H1 (cell line): ENCODE measurements around the gene SMYD3. TPM values are rescaled to one million over a fixed set of nuclear protein-coding genes. Genes with fewer than 3 reads are reported as not detected.
A peak's percentile ranks its signal among the peaks of the same experiment; 100 is the strongest.

ENCODE experiments used
- CTCF ChIA-PET: fragments of 300-600 bp; sonication (Branson Sonifier 250); formaldehyde crosslinking; loops from one replicate; lab custom pipeline; 2021; ENCODE audit not compliant: partially characterized antibody; lab: Charles Lee
- POLR2A ChIA-PET: fragments of 300-600 bp; sonication (Branson Sonifier 250); formaldehyde crosslinking; loops from one replicate; lab custom pipeline; 2021; ENCODE audit warnings: inconsistent platforms; ENCODE audit not compliant: partially characterized antibody; lab: Charles Lee
- DNase-seq, 2 experiments: peaks; one replicate each; pipeline versions ENCODE4 v3.0.0 to v3.0.0-alpha.2; 2010 to 2022; ENCODE audit warnings: low spot score in 2 of 2, low read depth in 1 of 2, mixed read lengths in 1 of 2
- FAIRE-seq: peaks from 2 replicates; lab custom pipeline; 2011; peaks lifted over from hg19 to GRCh38; lab: Jason Lieb, UNC
- H2AFZ ChIP-seq: 2 replicates; pipeline ENCODE4 v1.8.1; 2012; ENCODE audit warnings: low read length, inconsistent platforms
- H2AK5ac ChIP-seq: 2 replicates; pipeline ENCODE4 v1.6.1; 2013; ENCODE audit warnings: low read depth, low read length
- H2BK120ac ChIP-seq: replicated peaks from 2 replicates; pipeline ENCODE3; 2013; ENCODE audit warnings: low read depth, low read length, inconsistent platforms
- H2BK12ac ChIP-seq: 2 replicates; pipeline ENCODE4 v1.6.1; 2013; ENCODE audit warnings: low read depth, low read length
- H2BK15ac ChIP-seq: 2 replicates; pipeline ENCODE4 v1.6.1; 2013; ENCODE audit warnings: low read length
- H2BK20ac ChIP-seq: 2 replicates; pipeline ENCODE4 v1.6.1; 2013; ENCODE audit warnings: low read length
- H2BK5ac ChIP-seq: 2 replicates; pipeline ENCODE4 v1.6.1; 2013; ENCODE audit warnings: low read depth, low read length
- H3K14ac ChIP-seq: 2 replicates; pipeline ENCODE4 v1.6.1; 2013; ENCODE audit warnings: inconsistent platforms; ENCODE audit not compliant: insufficient read length
- H3K18ac ChIP-seq: 2 replicates; pipeline ENCODE4 v1.6.1; 2013; ENCODE audit warnings: low read length; ENCODE audit errors: extremely low read depth
- H3K23ac ChIP-seq: 2 replicates; pipeline ENCODE4 v1.6.1; 2013; ENCODE audit warnings: inconsistent platforms; ENCODE audit not compliant: insufficient read length
- H3K23me2 ChIP-seq: 2 replicates; pipeline ENCODE4 v1.6.1; 2013; ENCODE audit warnings: low read depth, low read length
- H3K27ac ChIP-seq: 2 replicates; pipeline ENCODE4 v1.6.1; 2011; ENCODE audit warnings: low read depth, low read length, inconsistent platforms
- H3K27me3 ChIP-seq, 4 experiments: replicated peaks in 1 of 4; 1 replicate in 1 of 4; 2 replicates in 3 of 4; pipeline versions ENCODE4 v1.6.1 to v1.8.1; 2011 to 2013; ENCODE audit warnings: low read length in 3 of 4, mild to moderate bottlenecking in 3 of 4, inconsistent platforms in 2 of 4, mixed read lengths in 2 of 4, moderate library complexity in 1 of 4; ENCODE audit not compliant: control insufficient read depth in 3 of 4, insufficient read depth in 3 of 4; ENCODE audit errors: extremely low read depth in 1 of 4
- H3K36me3 ChIP-seq, 4 experiments: 2 replicates each; pipeline versions ENCODE4 v1.6.1 to v1.8.1; 2011 to 2013; ENCODE audit warnings: mild to moderate bottlenecking in 4 of 4, low read length in 3 of 4, moderate library complexity in 2 of 4, control low read depth in 1 of 4, inconsistent platforms in 1 of 4; ENCODE audit not compliant: insufficient read depth in 4 of 4, control insufficient read depth in 2 of 4
- H3K4ac ChIP-seq: replicated peaks from 2 replicates; pipeline ENCODE3; 2013; ENCODE audit warnings: low read length, low read depth, mixed read lengths, inconsistent platforms; ENCODE audit not compliant: insufficient read length
- H3K4me1 ChIP-seq, 4 experiments: replicated peaks in 1 of 4; 1 replicate in 1 of 4; 2 replicates in 3 of 4; pipeline versions ENCODE4 v1.6.1 to v1.8.1; 2011 to 2013; ENCODE audit warnings: low read length in 3 of 4, inconsistent platforms in 2 of 4, mixed read lengths in 1 of 4; ENCODE audit not compliant: insufficient read depth in 4 of 4, control insufficient read depth in 3 of 4
- H3K4me2 ChIP-seq, 2 experiments: 2 replicates each; pipeline versions ENCODE4 v1.6.1 to v1.8.1; 2011 to 2013; ENCODE audit warnings: low read depth in 2 of 2, low read length in 2 of 2, control low read depth in 1 of 2, inconsistent platforms in 1 of 2, mild to moderate bottlenecking in 1 of 2; ENCODE audit not compliant: insufficient read depth in 1 of 2
- H3K4me3 ChIP-seq, 4 experiments: fragments of 200-600, 300-600 bp in 1 of 4; sonication (generic), shearing (Covaris generic), sonication (Bioruptor Twin) in 1 of 4; 2 replicates each; pipeline versions ENCODE4 v1.5.1 to v1.8.1; 2011 to 2016; ENCODE audit warnings: low read length in 4 of 4, low read depth in 3 of 4, control low read depth in 2 of 4, inconsistent platforms in 2 of 4, mild to moderate bottlenecking in 2 of 4, mixed read lengths in 1 of 4, moderate library complexity in 1 of 4; ENCODE audit not compliant: insufficient read depth in 2 of 4; ENCODE audit errors: extremely low read depth in 1 of 4
- H3K56ac ChIP-seq: replicated peaks from 2 replicates; pipeline ENCODE3; 2013; ENCODE audit warnings: low read depth, mild to moderate bottlenecking, mixed read lengths, low read length, inconsistent platforms; ENCODE audit not compliant: insufficient read length
- H3K79me1 ChIP-seq: 2 replicates; pipeline ENCODE4 v1.6.1; 2013; ENCODE audit warnings: low read depth, low read length, control low read depth
- H3K79me2 ChIP-seq, 2 experiments: 2 replicates each; pipeline versions ENCODE4 v1.6.1 to v1.8.1; 2012 to 2013; ENCODE audit warnings: low read length in 2 of 2, mild to moderate bottlenecking in 2 of 2, inconsistent platforms in 1 of 2; ENCODE audit not compliant: insufficient read depth in 2 of 2, control insufficient read depth in 1 of 2
- H3K9ac ChIP-seq, 4 experiments: replicated peaks in 1 of 4; 1 replicate in 1 of 4; 2 replicates in 3 of 4; pipeline versions ENCODE4 v1.6.1 to v1.8.1; 2011 to 2013; ENCODE audit warnings: low read depth in 3 of 4, low read length in 3 of 4, control low read depth in 2 of 4, mild to moderate bottlenecking in 2 of 4, moderate library complexity in 2 of 4, inconsistent platforms in 1 of 4; ENCODE audit errors: extremely low read depth in 1 of 4
- H3K9me3 ChIP-seq, 2 experiments: 2 replicates each; pipeline versions ENCODE4 v1.6.1 to v1.8.1; 2012 to 2013; ENCODE audit warnings: mild to moderate bottlenecking in 2 of 2, moderate library complexity in 2 of 2, control low read depth in 1 of 2, inconsistent platforms in 1 of 2, low read depth in 1 of 2, low read length in 1 of 2, mixed read lengths in 1 of 2; ENCODE audit not compliant: insufficient read depth in 2 of 2
- H4K20me1 ChIP-seq, 2 experiments: replicated peaks in 1 of 2; 2 replicates each; pipeline versions ENCODE3 to v1.8.1; 2011 to 2013; ENCODE audit warnings: inconsistent platforms in 2 of 2, low read length in 2 of 2, mild to moderate bottlenecking in 1 of 2; ENCODE audit not compliant: insufficient read depth in 2 of 2, control insufficient read depth in 1 of 2
- H4K5ac ChIP-seq: 2 replicates; pipeline ENCODE4 v1.6.1; 2013; ENCODE audit warnings: low read length, low read depth, mixed read lengths, inconsistent platforms; ENCODE audit not compliant: insufficient read length
- H4K8ac ChIP-seq: 2 replicates; pipeline ENCODE4 v1.8.0; 2013; ENCODE audit warnings: mild to moderate bottlenecking, moderate library complexity, low read length, inconsistent platforms; ENCODE audit not compliant: insufficient read depth; ENCODE audit errors: extremely low read depth
- H4K91ac ChIP-seq: replicated peaks from 2 replicates; pipeline ENCODE3; 2013; ENCODE audit warnings: low read length, mixed read lengths, inconsistent platforms; ENCODE audit not compliant: insufficient read length
- BACH1 ChIP-seq: IDR thresholded peaks from 2 replicates; pipeline ENCODE4 v1.6.1; 2012; ENCODE audit warnings: low read length, improper control_type of control experiment
- BRCA1 ChIP-seq: IDR thresholded peaks from 2 replicates; pipeline ENCODE4 v1.6.1; 2012; ENCODE audit warnings: low read depth, low read length, improper control_type of control experiment
- CTBP2 ChIP-seq: IDR thresholded peaks from 2 replicates; pipeline ENCODE4 v1.7.0; 2011; ENCODE audit warnings: borderline replicate concordance, mild to moderate bottlenecking, moderate library complexity, mixed read lengths, low read length; ENCODE audit not compliant: insufficient read depth, insufficient read length
- GTF2F1 ChIP-seq: IDR thresholded peaks from 2 replicates; pipeline ENCODE4 v1.6.1; 2012; ENCODE audit warnings: low read depth, low read length, improper control_type of control experiment, borderline replicate concordance
- MAFK ChIP-seq: IDR thresholded peaks from 2 replicates; pipeline ENCODE4 v1.6.1; 2012; ENCODE audit warnings: low read depth, mild to moderate bottlenecking, improper control_type of control experiment, low read length
- RBBP5 ChIP-seq: IDR thresholded peaks from 2 replicates; pipeline ENCODE4 v1.7.1; 2012; ENCODE audit warnings: low read depth, mild to moderate bottlenecking, inconsistent platforms, low read length, moderate library complexity, borderline replicate concordance
- SIX5 ChIP-seq: IDR thresholded peaks from 2 replicates; pipeline ENCODE4 v1.6.1; 2011; ENCODE audit warnings: mild to moderate bottlenecking, low read depth, low read length
- TBP ChIP-seq: IDR thresholded peaks from 2 replicates; pipeline ENCODE4 v1.6.1; 2011; ENCODE audit warnings: low read depth, low read length, improper control_type of control experiment
- WGBS, 2 experiments: shearing (Covaris generic) in 1 of 2; methylation state at CpG; one replicate each; pipeline versions ENCODE4 v1.1.6 to v1.1.7; 2013 to 2015; ENCODE audit warnings: low lambda C conversion rate in 2 of 2, mixed read lengths in 2 of 2, inconsistent platforms in 1 of 2, low coverage in 1 of 2, missing lambda C conversion rate in 1 of 2; ENCODE audit not compliant: insufficient replicate concordance in 2 of 2, insufficient coverage in 1 of 2, insufficient read length in 1 of 2; ENCODE audit errors: extremely low coverage in 1 of 2, missing lambda C conversion rate in 1 of 2; 5-methylcytosine and 5-hydroxymethylcytosine counted together
- polyA plus RNA-seq, 7 experiments: library from polyadenylated mRNA; depleted of rRNA in 3 of 7; stranded (reverse) in 5 of 7; unstranded in 2 of 7; fragments of >200 nt in 5 of 7; fragments of 200-250 nt in 2 of 7; gene quantifications; 1 replicate in 5 of 7; 2 replicates in 1 of 7; 4 replicates in 1 of 7; pipeline versions ENCODE4 v1.2.1 to v1.2.3, GENCODE V29; 2011 to 2013; ENCODE audit warnings: missing spikeins in 2 of 7, mixed read lengths in 2 of 7
- total RNA-seq: library from RNA; stranded (reverse); fragmentation: NEBNext Ultra II Directional; extraction: Animal tissue kit (Norgen Biotek cat#: 25700); gene quantifications from 2 replicates; pipeline ENCODE4 v1.2.1, GENCODE V29; 2021

Gene SMYD3
- total and polyA plus RNA-seq, 2 of the 8 experiments (the other 6 are each of a cell fraction or from before 2014, with no cell fraction given) = 17.3 to 25.4 TPM

DNA sequence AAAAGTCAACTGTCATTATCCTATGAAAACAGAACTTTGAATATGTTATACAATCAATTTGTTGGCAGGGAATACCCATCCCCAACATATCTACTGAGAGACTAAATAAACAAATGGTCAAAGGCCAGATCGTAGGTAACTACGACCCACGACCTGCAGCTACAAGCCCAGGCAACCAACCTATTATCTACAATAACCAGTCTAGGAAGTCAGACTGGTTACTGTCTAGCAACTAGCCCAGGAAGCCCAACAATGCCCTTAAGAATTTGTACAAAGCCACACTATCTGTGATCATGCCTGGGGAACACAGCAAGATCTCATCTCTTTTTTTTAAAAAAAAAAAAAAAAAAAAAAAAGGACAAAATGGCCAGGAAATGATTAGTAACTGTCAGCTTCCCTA lies 58.7 kb downstream of the SMYD3 start:
- no peak overlapping the region for H2AFZ ChIP-seq
- no peaks in the 10 kb centered on the region for H3K4me1 ChIP-seq
- no peaks in the 10 kb centered on the region for H3K9me3 ChIP-seq
- CTCF ChIA-PET = interaction anchor here (0.6 kb wide), 2 partner anchors 16 to 50 kb away, joined by 3 read pairs; no protein-coding TSS in a partner anchor
- no peak for TF ChIP-seq BACH1
- TF ChIP-seq GTF2F1 = no peak
- TF ChIP-seq RBBP5 = no peak
- no peak for TF ChIP-seq CTBP2
- TF ChIP-seq MAFK = no peak
- no peak for TF ChIP-seq SIX5
- TF ChIP-seq BRCA1 = no peak
- no peak for TF ChIP-seq TBP
- TF ChIP-seq, all 59 proteins: peak for 0
- Histone ChIP-seq H4K5ac (no peak overlapping the region), H2BK5ac (no peak overlapping the region), H3K4me2 (no peak overlapping the region), H2BK120ac (no peak overlapping the region), H3K79me1 (no peaks in the 10 kb centered on the region), H3K79me2 (no peaks in the 10 kb centered on the region), H3K14ac (no peak overlapping the region), H4K91ac (no peak overlapping the region), H3K27me3 (peaks cover 0 to 1% (median 0%) of the 10 kb centered on the region in 4 experiments; a peak in 1 of 7 replicates), H3K9ac (no peak overlapping the region), H3K23ac (no peak overlapping the region), H3K56ac (no peak overlapping the region), H3K18ac (no peak overlapping the region), H2BK12ac (no peak overlapping the region), H4K8ac (no peak overlapping the region), H3K4me3 (no peak overlapping the region), H3K36me3 (no peaks in the 10 kb centered on the region), H2BK20ac (0 out of 2 replicates have a peak overlapping the region, but pooled peaks have one; percentile 41), H3K27ac (no peak overlapping the region), H4K20me1 (no peaks in the 10 kb centered on the region), H3K4ac (no peak overlapping the region), H3K23me2 (no peaks in the 10 kb centered on the region), H2AK5ac (no peak overlapping the region), H2BK15ac (no peak overlapping the region)
- WGBS, 2 experiments = 85% methylated on average over 3 of the region's 3 CpGs; no CpG with 5 or more reads in 1 of the 2 experiments
- POLR2A ChIA-PET = no interaction called here
- no peak for DNase-seq
- no peak for FAIRE-seq
